HTR-8/SVneo (cell line): ENCODE results near the gene GALNT7.

Source experiments
- DNase-seq: peaks from one replicate; pipeline ENCODE4 v3.0.0; 2011; ENCODE audit warnings: low spot score, mixed read lengths; ENCODE audit not compliant: insufficient read length
- FAIRE-seq: peaks from 2 replicates; lab custom pipeline; 2011; peaks lifted over from hg19 to GRCh38; lab: Jason Lieb, UNC

GALNT7 gene

DNA sequence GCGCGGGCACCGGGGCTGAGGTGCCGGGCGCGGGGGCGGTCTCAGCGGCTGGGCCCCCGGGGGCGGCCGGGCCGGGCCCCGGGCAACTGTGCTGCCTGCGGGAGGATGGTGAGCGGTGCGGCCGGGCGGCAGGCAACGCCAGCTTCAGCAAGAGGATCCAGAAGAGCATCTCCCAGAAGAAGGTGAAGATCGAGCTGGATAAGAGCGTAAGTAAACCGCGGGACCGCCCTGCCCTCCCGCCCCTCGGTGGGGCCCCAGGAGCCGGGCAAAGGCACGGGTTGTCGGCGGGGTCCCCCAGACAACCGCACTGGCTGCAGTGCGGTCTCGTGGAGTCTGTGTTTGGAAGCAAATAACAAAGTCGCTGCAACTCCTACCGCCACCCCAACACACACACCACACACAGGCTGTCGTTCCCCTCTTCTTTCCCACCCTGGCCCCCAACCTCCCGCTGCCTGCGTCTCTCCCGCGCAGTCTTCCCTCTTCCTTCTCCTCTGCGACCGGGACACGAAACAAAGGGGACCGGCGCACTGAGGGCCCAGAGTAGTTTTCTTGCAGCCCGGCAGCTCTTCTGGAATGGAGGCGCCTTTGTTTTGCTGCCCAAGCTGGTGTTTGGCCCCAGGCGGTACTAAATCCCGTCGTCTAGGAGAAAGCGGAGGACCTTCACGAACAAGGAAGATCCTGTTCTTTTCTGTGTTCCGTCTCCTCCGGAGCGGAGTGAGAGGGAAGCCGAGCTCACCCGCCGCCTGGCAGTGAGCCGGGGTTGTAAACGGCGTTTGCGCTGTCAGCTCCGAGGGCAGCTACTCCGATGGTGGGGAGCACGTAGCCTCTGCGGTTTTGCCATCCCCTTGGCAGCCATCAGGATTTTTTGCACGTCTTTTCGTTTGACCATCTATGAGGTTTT lies 202.9 kb downstream of the GALNT7 start:
- DNase-seq (peak; percentile 45), FAIRE-seq (peak; percentile 36)
